Astrocyte of the spinal cord (primary cell): ENCODE results near the gene PCSK9.

Experiments
- DNase-seq: peaks from one replicate; pipeline ENCODE4 v3.0.0; 2011; ENCODE audit warnings: low read depth, low spot score
- H3K4me3 ChIP-seq: 2 replicates; pipeline ENCODE4 v1.5.1; 2011; ENCODE audit warnings: low read depth, mild to moderate bottlenecking, low read length, moderate library complexity
- in situ Hi-C: cut with HindIII; loops from 2 replicates; pipeline ENCODE4 v1.10.0; 2017; ENCODE audit warnings: low sequenced_read_pairs
- TF ChIP-seq, protein P1 (sequence below): IDR thresholded peaks from 2 replicates; pipeline ENCODE4 v1.5.1; 2012; ENCODE audit warnings: low read depth, mild to moderate bottlenecking, low read length, inconsistent platforms

Gene PCSK9

DNA sequence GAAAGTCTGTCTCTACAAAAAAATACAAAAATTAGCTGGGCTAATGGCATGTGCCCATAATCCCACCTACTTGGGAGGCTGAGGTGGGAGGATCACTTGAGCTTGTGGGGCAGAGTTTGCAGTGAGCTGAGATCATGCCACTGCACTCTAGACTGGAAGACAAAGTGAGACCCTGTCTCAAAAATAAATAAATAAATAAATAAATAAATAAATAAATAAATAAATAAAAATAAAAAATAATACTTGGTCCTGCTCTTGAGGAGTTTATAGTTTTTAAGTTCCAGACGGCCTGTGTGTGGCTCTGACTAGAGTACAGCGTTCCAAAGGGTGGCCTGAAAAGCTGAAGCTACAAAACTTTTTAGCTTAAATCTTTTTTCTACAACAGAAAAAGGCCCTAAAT lies 35.1 kb downstream of the PCSK9 start:
- DNase-seq = no peak
- TF ChIP-seq, protein P1, sequence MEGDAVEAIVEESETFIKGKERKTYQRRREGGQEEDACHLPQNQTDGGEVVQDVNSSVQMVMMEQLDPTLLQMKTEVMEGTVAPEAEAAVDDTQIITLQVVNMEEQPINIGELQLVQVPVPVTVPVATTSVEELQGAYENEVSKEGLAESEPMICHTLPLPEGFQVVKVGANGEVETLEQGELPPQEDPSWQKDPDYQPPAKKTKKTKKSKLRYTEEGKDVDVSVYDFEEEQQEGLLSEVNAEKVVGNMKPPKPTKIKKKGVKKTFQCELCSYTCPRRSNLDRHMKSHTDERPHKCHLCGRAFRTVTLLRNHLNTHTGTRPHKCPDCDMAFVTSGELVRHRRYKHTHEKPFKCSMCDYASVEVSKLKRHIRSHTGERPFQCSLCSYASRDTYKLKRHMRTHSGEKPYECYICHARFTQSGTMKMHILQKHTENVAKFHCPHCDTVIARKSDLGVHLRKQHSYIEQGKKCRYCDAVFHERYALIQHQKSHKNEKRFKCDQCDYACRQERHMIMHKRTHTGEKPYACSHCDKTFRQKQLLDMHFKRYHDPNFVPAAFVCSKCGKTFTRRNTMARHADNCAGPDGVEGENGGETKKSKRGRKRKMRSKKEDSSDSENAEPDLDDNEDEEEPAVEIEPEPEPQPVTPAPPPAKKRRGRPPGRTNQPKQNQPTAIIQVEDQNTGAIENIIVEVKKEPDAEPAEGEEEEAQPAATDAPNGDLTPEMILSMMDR = no peak
- no peak overlapping the region for H3K4me3 ChIP-seq
- in situ Hi-C loops = no loop called here

DNA sequence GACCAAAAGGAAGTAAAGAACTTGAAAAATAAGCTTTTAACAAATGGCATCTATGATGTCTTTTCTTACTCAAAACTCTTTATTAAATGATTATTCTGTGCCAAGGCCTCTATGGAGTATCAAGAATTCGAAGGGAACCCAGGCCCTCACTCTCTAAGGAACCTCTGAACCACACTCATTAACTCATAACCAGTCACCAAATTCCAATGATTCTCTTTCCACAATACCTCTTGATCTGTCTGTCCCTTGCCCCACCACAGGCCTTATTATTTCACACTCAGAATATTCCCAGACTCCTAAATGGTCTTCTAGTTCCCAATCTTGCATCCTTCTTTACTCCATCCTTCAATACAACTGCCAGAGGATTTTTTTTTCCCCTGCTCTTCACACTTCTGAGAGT lies 37.0 kb downstream of the PCSK9 start:
- TF ChIP-seq, protein P1 = no peak
- H3K4me3 ChIP-seq = no peak overlapping the region
- DNase-seq = peak; percentile 20
- in situ Hi-C loops = no loop called here

DNA sequence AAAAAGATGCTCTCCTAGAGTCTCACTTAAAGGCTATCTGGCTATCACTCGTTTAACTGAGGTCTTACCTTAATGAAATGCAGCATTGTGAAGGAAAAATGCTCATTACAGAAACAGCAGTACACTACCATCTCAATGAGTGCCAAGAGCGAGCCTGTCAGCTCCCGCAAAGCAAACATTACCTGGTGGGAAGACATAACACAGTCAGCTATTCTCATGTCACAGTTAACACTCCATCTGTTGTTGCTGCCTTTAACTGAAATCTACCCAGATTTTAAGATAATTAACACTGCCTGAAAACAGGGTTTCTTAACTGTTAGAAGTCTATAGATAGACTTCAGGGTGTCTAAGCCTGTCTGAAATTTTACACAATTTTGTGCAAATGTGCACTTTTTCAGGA lies 39.1 kb downstream of the PCSK9 start:
- no peak for DNase-seq
- in situ Hi-C loops = no loop called here
- H3K4me3 ChIP-seq = no peak overlapping the region
- TF ChIP-seq, protein P1 = no peak

DNA sequence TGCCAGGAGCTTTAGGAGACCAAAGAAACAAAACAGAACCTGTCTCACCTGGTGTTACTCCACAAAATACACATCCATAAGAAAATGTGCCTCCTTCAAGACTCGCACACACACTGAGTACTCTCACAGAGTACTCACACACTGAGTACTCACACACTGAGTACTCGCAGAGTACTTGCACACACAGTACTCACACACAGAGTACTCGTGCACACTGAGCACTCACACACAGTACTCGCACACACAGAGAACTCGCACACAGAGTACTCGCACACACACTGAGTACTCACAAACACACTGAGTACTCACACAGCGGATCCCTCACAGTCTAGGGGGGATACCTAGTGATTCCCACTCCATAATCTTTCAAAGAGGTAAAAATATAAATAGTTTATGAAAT lies 40.3 kb downstream of the PCSK9 start:
- TF ChIP-seq, protein P1 = no peak
- no peak overlapping the region for H3K4me3 ChIP-seq
- no peak for DNase-seq
- in situ Hi-C loops = no loop called here

DNA sequence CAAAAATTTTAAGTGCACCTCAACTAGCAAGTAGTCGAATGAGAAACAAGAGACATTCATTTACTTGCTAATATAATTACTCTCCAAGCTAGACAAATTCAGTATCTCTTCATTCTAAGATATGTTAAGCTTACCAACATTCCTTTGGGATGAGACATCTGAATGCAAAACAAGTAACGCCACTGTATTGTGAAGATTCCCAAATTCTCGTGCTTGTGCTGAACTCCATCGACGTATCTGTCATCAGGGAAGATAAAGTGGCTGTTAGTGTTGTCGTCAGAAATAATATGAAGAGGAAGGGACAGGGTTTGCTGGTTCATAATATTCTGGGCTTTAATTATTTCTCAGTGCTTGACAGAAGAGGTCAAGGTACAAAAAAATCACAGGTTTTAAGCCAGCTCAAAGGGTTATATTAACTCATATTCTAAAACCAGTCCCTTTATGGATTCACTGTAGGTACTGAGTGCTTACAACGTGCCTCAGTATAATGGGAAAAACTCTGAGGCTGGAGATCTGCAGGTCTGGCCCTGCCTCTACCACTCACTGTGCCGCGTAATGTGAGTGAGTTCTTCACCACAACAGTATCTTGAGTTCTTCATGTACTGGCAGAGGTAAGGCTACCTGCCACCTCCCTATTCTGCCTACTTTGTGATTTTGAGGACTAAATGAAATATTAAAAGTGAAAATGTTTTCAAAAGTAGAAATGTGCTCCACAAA lies 42.0 kb downstream of the PCSK9 start:
- DNase-seq = peak; percentile 63
- in situ Hi-C loops = no loop called here
- no peak overlapping the region for H3K4me3 ChIP-seq
- TF ChIP-seq, protein P1 = no peak

DNA sequence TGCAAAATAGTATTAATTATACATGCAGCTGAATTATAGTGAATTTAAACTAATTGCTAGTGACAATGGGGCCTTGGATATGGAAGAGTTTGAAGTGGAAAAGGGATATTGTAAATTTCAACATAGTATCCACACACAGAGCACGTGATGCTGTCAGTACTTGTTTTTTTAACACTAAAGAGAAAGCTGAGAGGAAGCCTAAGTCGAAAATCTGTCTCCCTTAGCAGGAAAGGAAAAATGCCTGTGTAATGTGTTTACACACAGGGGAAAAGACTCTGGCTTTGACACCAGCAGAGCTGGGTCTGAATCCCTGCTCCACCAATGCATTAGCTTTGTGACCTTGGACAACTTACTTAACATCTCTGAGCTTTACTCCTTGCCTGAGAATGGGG lies 42.6 kb downstream of the PCSK9 start:
- peak; percentile 5 for DNase-seq
- in situ Hi-C loops = no loop called here
- TF ChIP-seq, protein P1 = no peak
- no peak overlapping the region for H3K4me3 ChIP-seq

DNA sequence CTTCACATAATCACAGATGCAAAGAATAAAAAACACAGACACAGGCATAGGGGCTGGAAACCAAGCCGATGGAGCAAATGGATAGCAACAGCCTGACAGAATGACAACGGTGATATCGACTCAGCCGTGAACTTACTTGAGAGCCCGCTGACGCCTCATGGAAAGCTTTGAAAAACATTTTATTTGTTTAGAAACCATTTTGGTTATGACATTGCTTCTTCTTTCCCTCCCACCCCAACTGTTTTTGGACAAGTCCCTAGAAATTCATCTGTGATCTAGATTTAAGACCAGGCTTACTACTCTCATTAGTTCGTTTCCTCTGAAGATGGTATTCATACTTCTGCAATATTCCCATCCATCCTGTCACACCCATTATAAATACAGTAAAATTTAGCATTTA lies 44.9 kb downstream of the PCSK9 start:
- TF ChIP-seq, protein P1 = no peak
- DNase-seq = no peak
- in situ Hi-C loops = no loop called here
- no peak overlapping the region for H3K4me3 ChIP-seq
